ENCODE results near the gene MGRN1.

The MGRN1 gene

GRCh38 chr16:4685292-4685691 is 60.7 kb downstream of the MGRN1 start:
- TF ChIP-seq, protein P1, sequence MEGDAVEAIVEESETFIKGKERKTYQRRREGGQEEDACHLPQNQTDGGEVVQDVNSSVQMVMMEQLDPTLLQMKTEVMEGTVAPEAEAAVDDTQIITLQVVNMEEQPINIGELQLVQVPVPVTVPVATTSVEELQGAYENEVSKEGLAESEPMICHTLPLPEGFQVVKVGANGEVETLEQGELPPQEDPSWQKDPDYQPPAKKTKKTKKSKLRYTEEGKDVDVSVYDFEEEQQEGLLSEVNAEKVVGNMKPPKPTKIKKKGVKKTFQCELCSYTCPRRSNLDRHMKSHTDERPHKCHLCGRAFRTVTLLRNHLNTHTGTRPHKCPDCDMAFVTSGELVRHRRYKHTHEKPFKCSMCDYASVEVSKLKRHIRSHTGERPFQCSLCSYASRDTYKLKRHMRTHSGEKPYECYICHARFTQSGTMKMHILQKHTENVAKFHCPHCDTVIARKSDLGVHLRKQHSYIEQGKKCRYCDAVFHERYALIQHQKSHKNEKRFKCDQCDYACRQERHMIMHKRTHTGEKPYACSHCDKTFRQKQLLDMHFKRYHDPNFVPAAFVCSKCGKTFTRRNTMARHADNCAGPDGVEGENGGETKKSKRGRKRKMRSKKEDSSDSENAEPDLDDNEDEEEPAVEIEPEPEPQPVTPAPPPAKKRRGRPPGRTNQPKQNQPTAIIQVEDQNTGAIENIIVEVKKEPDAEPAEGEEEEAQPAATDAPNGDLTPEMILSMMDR (IDR thresholded peaks at IDR 0.05; ENCODE audit: low read depth, low read length), result no peak

GRCh38 chr16:4685776-4686496 is 61.3 kb downstream of the MGRN1 start:
- TF ChIP-seq, protein P1 (IDR thresholded peaks at IDR 0.05; ENCODE audit: low read depth, low read length), result no peak
- no peak overlapping the region for H3K4me3 ChIP-seq (ENCODE audit: low read depth, low read length)

More at GRCh38 chr16:4685292-4685691, 60.7 kb downstream of the MGRN1 start:
- H3K4me3 ChIP-seq (ENCODE audit: low read depth, low read length), result no peak overlapping the region

- TF ChIP-seq, protein P1 (IDR thresholded peaks at IDR 0.05; ENCODE audit: low read depth, low read length), result no peak
- H3K4me3 ChIP-seq (ENCODE audit: low read depth, low read length), result no peak overlapping the region
These were observed 62.0 kb downstream of the MGRN1 start for GRCh38 chr16:4686497-4687210.

DNA sequence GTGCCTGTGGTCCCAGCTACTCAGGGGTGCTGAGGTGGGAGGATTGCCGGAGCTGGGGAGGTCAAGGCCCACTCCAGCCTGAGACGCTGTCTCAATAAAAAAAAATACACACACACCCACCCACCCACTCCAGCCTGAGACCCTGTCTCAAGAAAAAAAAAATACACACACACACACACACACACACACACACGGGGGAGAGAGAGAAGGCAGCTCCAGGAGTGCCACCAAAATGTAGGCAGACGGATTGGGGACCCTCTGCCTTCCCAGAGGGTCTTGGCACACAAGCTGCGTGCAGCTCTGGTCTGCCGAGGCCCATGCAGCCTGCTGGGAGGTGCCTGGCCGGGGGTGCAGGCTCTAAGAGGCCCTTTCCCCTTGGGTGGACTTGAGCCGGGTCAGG is 62.8 kb downstream of the MGRN1 start:
- no peak overlapping the region for H3K4me3 ChIP-seq (ENCODE audit: low read depth, low read length)
- TF ChIP-seq, protein P1 (IDR thresholded peaks at IDR 0.05; ENCODE audit: low read depth, low read length), result no peak

DNA sequence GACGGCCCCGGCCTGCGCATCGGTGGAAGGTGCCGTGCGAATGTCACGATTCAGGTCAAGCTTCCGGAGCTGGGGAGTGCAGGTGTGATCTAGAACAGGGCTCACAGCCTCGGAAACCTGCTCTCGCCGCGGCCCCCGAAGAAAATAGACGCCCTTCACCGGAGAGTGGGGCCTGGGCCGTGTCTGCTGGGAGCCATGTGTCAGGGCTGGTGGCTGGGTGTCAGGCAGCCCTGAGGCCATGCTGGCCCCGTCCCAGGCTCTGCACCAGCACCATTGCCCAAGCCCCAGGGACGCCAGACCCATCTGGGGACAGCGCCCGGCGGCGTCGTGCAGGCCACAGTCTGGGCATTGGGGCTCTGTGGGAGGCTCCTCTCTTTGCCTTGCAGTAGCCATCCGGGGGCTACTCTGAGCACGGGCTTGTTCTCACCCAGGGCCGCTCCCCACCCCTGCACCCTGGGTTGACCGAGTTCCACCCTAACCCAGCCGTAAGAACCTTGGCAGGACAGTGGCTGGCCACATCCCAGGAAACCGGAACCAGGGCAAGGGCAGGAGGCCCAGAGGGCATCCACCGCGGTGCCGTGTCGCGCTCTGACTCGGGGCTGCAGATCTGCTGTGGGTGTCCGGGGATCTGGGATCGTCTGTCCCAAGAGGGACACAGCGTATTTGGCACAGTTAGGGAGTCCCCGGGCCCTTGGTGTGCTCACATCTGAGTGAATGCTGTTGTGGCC is 63.5 kb downstream of the MGRN1 start:
- TF ChIP-seq, protein P1 (IDR thresholded peaks at IDR 0.05; ENCODE audit: low read depth, low read length), result no peak
- no peak overlapping the region for H3K4me3 ChIP-seq (ENCODE audit: low read depth, low read length)

DNA sequence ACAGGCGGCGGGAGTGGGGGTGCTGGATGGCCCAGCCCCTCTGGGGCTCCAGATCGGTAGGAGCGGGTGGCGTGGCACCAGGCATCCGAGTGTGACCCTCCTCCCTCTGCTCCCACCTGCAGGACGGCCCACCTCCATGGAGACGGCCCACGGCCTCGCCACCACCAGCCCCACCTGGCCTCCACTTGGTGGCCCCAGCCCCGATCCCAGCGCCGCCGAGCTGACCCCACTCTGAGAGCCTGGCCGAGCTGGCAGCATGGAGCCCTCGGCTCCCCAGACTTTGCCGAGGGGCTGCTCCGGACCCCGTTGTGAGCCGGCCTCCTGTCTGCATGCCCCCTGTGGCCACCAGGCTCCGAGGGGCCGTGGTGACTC is 64.0 kb downstream of the MGRN1 start:
- no peak overlapping the region for H3K4me3 ChIP-seq (ENCODE audit: low read depth, low read length)
- TF ChIP-seq, protein P1 (IDR thresholded peaks at IDR 0.05; ENCODE audit: low read depth, low read length), result no peak
